ENCODE measurements around the gene C1R.
A peak's percentile ranks its signal among the peaks of the same experiment; 100 is the strongest.

C1R gene

GRCh38 chr12:7092229-7092985, at the start of gene C1R:
Gene C1R (minus strand): TSS chr12:7092445. CDS start chr12:7092388, 57 bp downstream.
- peak; percentile 23 to 39 for DNase-seq (ENCODE audit: low read depth in 2 of 2, low spot score in 1 of 2)

DNA sequence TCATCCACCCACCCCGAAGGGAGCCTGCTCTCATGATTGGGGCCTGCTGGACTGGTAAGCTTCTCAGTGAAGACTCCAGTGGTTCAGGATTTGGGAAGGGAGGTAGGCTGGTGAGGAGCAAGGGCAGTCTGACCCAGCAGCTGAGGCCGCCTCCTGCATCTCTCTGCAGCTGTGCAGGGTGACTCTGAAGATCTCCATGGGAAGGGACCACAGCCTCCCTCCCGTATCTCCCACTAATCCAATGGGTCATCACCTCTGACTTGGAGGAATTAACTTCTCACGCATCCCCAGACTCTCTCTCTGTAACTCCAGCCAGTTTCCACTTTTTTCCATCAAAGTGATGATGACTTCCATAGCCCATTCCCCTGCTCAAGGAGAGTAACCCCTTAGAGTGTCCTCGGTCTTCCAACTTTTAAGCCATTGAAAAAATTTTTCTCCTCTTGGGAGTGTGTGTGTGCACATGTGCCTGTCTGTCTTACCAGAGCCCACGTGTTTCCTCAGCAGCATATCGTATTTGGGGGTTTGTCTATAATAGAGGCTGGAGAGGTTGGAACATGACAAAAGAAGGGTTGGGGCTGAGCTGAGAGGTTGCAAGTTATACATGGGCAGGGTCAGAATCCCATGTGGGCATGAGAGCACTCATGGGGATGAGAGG, 49.2 kb upstream of the C1R start:
- no peak for DNase-seq (ENCODE audit: low read depth in 2 of 2, low spot score in 1 of 2)

- no peak for DNase-seq (ENCODE audit: low read depth in 2 of 2, low spot score in 1 of 2)
Measured at GRCh38 chr12:7139200-7139599, 47.0 kb upstream of the C1R start.

- no peak for DNase-seq (ENCODE audit: low read depth in 2 of 2, low spot score in 1 of 2)
Measured at GRCh38 chr12:7137908-7138307, 45.7 kb upstream of the C1R start.

- no peak for DNase-seq (ENCODE audit: low read depth in 2 of 2, low spot score in 1 of 2)
Measured at GRCh38 chr12:7136676-7137075, 44.4 kb upstream of the C1R start.

DNA sequence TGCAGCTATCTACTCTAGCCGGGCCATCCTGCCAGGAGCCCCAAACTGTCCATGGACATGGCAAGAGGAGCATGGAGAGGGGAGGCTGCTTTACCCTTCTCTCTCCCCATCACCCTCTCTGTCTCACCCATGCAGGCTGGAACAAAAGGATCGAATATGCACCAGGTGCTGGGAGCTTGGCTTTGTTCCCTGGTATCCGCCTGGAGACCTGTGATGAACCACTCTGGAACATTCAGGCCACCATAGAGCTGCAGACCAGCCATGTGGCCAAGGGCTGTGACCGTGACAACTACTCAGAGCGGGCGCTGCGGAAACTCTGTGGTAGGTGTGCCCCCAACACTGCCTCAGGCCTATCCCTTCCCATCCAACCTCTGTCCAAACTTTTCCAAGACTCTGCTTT, 43.8 kb upstream of the C1R start:
- no peak for DNase-seq (ENCODE audit: low read depth in 2 of 2, low spot score in 1 of 2)

GRCh38 chr12:7134396-7135166, 42.3 kb upstream of the C1R start:
- DNase-seq (ENCODE audit: low read depth in 2 of 2, low spot score in 1 of 2): no peak

DNA sequence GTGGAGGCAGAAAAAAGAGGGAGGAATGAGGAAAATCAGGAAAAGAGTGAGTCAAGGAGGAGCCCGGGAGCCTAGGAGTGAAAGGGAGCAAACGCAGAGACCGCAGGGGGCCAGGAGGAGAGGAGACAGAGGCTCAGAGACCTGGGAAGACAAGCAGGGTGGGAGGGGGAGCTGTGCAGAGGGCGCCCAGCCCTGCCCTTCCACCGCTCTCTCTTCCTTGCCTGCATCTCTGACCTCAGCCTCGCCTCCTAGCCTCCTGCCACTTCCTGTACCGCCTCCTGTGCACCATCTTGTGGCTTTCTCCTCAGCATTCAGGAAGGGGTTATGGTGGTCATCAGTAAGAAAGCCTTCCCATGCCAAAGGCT, 39.2 kb upstream of the C1R start:
- DNase-seq (ENCODE audit: low read depth in 2 of 2, low spot score in 1 of 2): no peak

DNA sequence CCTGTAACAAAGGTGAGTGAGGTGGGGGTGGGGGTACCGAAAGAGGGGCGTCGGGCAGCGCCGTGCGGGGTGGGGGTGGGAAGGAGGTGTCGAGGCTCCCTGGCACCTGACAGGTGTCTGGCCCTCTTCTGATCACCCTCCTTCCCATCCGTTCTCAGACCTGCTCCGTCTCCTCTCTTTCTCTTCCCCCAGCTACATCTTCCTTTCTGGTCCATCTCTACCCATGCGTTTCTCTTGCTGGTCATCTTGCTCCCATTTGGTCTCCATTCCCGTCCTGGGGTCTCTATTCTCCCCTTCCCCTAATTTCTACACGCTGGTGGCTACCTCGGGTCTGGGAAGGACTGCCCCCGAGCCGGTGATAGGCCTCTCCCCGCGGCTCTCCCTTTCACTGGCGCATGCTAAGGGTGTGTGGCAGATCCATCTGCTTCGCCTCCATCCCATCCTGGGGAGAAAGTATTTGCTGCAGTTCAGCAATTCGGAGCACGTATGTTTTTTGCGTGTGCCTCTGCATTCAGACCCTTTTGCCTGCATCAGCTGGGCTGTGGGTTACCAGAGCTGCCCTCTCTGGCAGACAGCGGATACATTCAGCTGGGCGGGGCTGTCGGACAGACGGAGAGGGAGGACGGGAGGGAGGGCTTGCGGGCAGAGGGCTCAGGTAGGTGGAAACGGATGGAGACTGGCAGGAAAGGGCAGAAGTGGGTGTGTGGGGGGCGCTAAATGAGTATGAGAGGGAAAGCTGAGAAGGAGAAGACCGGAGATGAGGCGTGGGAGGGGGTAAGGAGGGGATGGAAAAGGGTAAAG, 38.7 kb upstream of the C1R start:
- DNase-seq (ENCODE audit: low read depth in 2 of 2, low spot score in 1 of 2): peak in 1 of 2 donors; percentile 35

DNA sequence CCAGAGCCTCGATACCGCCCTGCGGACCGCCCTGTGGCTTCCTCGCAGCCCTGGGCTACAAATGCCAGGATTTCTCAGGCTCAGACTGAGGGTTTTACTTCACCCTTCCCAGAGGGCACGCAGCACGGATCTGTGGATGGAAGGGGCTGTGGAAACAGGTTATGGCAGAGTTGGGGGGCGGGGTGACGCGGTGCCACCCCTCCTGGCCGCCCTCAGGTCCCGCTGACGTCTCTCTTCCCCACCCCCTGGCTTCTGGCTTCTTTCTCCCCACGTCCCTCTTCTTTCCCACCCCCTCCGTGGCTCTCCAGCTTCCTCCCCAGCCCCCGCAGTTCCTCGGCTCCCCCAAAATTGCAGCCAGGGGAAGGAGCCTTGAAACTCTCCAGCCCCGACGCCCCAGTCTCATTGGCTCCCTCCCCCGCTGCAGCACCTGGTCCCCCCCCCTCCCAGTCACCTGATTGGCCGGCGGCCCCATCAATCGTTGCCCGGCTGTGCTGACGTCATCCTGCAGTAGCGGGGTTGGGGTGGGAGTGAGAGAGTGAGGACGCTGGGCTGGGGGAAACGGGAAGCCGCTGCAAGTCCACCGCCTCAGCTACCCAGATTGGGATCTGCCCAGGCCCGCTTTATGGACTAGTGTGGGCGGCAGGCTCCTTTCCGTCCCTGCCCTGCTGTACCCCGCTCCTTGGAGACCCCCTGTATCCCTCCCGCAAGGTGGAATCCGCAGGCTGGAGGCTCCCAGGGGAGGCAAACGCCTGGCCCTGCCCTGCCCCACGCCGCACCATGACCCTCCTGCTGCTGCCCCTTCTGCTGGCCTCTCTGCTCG, 37.8 kb upstream of the C1R start, which contains the start of gene CLSTN3:
Gene CLSTN3 (plus strand): TSS at position 500 of the 820 bp plus-strand sequence. CDS start 278 bp downstream, at position 778.
- DNase-seq (ENCODE audit: low read depth in 2 of 2, low spot score in 1 of 2): peak; percentile 71 to 74

- no peak for DNase-seq (ENCODE audit: low read depth in 2 of 2, low spot score in 1 of 2)
Measured at GRCh38 chr12:7129287-7129871, 37.1 kb upstream of the C1R start.

DNA sequence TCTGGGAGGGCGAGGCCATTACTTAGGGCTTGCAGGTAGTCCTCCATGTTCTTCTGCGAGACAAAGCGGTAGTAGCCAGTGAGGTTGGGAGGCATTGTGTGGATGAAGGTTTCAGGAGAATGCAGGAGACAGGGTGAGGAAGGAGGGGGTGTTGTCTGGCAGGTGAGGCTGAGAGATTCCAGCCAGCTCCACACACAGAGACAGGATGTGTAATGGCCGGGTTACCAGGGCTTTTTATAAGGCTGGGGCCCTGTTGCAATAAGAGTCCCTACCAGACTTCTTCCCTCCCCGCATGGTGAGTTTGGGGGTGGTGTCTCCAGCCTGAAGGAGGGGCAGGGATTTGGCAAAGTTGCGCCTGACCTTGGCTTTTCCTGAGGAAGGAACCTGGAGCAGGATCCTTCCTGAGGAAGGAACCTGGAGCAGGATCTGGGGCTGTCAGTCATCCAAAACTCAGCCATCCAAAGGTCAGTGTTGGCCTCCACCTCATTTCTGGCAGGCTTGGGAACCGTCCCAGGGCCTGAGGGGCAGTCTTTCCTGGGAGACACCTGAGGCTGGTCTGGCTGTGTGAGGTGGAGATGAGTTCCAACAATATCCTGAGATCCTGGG, 36.5 kb upstream of the C1R start, which contains the start of gene RBP5:
Gene RBP5 (minus strand): TSS at position 209 of the 606 bp plus-strand sequence. CDS start 114 bp downstream, at position 95.
- no peak for DNase-seq (ENCODE audit: low read depth in 2 of 2, low spot score in 1 of 2)

- no peak for DNase-seq (ENCODE audit: low read depth in 2 of 2, low spot score in 1 of 2)
Measured at GRCh38 chr12:7127916-7128626, 35.8 kb upstream of the C1R start.

- no peak for DNase-seq (ENCODE audit: low read depth in 2 of 2, low spot score in 1 of 2)
Measured at GRCh38 chr12:7125632-7126227, 33.5 kb upstream of the C1R start.

DNA sequence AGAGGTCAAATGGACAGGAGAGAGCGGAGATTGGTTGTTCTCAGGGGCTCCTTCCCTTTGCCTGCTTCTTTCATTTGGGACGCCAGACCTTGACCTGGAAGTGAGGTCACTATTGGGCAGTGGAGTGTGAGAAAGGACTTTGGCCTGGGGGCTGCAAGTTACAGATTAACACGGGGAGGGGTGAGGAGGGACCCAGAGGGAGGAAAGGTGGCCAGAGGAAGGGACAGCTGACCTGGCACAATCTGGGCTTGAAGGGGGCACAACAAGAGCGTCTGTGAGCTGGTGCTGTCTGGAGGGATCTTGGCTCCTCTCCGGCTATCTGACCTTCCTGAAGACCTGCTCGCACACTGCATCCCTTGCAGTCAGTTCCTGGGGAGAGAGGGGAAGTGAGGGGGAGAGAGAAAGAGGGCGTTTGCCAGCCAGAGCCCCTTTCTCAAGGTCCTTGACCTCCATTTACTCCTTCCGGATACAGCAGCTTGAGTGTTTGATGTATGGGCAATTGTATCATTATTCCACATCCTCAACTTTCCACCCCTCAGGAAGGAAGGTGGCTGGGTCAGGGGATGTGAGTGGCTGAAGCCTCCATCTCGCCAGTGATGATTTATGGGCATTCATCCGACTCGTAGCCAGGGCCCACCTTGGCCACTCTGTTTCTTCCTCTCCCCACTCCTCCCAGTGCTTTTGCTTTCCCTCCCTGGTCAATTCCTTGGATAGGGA, 31.7 kb upstream of the C1R start:
- no peak for DNase-seq (ENCODE audit: low read depth in 2 of 2, low spot score in 1 of 2)

DNA sequence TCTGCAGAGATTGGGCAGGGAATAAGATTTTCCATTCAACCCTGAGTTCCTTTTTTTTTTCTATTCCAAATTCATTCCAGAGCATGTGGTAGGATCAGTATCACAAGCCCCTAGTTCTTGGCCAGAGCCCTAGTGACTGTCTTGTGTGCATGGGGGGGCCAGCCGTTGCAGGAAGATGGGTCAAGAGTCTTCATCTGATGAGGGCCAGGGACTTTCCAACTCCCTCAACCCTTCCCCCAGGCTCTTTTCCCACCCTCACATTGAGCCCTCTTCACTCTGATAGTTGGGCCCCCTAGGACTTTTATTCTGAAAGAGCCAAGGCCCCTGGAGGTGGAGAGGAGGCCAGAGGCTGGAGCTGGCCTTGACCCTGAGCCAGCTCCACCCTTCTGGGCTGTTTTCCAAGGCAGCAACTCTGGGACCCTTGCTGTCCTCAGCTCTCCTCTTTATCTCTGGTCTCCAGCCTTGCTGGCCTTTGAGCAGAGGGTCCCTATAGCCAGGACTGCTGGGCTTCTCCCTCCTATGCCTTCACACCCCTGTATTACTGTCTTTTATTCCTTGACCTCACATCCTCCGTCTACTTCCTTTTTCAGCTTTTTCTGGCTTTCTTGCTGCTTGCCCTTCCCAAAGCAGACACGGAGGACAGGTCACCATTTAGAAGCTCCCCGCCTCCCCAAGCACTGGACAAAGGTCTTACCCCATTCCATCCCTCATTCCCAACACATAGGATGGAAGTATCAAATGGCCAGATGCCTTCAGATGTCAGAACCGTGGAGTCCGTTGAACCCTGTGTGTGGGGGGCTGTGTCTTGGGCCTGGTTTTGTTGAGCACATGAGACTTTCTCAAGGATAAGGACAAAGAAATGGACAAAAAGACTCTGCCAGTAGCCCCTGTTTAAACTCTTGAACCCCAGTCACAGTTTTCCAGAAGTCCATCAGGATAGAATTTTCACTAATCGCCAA, 30.8 kb upstream of the C1R start:
- no peak for DNase-seq (ENCODE audit: low read depth in 2 of 2, low spot score in 1 of 2)

Measured in stimulated activated CD8-positive, alpha-beta memory T cell treated with anti-CD3 and anti-CD28 coated beads, Interleukin-4, amount 100 ng/mL, for 1 hour (primary cell).